Tibial nerve (tissue), 3 donors: Measurements from ENCODE around the gene PRRT1B.

Source experiments
- POLR2A ChIP-seq, 2 donors: fragments of 450-650 bp; IDR thresholded peaks; one replicate each; pipeline ENCODE4 v1.6.1; 2017; ENCODE audit warnings: antibody characterized with exemption in 2 of 2, mild to moderate bottlenecking in 2 of 2, moderate library complexity in 2 of 2
- TF ChIP-seq, protein P1 (sequence below), 5 experiments: fragments of 200-600 bp in 3 of 5; fragments of 450-650 bp in 2 of 5; sonication (generic) in 3 of 5; IDR thresholded peaks; one replicate each; pipeline ENCODE4 v1.5.1; 2016 to 2019; ENCODE audit warnings: antibody characterized with exemption in 5 of 5, mild to moderate bottlenecking in 3 of 5, moderate library complexity in 2 of 5

GRCh38 chr9:131518553-131518952 is 26.8 kb upstream of the PRRT1B start:
- no peak for TF ChIP-seq POLR2A (IDR thresholded peaks at IDR 0.05)
- TF ChIP-seq, protein P1, sequence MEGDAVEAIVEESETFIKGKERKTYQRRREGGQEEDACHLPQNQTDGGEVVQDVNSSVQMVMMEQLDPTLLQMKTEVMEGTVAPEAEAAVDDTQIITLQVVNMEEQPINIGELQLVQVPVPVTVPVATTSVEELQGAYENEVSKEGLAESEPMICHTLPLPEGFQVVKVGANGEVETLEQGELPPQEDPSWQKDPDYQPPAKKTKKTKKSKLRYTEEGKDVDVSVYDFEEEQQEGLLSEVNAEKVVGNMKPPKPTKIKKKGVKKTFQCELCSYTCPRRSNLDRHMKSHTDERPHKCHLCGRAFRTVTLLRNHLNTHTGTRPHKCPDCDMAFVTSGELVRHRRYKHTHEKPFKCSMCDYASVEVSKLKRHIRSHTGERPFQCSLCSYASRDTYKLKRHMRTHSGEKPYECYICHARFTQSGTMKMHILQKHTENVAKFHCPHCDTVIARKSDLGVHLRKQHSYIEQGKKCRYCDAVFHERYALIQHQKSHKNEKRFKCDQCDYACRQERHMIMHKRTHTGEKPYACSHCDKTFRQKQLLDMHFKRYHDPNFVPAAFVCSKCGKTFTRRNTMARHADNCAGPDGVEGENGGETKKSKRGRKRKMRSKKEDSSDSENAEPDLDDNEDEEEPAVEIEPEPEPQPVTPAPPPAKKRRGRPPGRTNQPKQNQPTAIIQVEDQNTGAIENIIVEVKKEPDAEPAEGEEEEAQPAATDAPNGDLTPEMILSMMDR (IDR thresholded peaks at IDR 0.05) = no peak
